Glomerular visceral epithelial cell (primary cell): ENCODE results near the gene QSOX2.

Experiments
- DNase-seq: peaks from one replicate; pipeline ENCODE4 v3.0.0-alpha.2; 2016; ENCODE audit errors: extremely low spot score

Gene QSOX2

DNA sequence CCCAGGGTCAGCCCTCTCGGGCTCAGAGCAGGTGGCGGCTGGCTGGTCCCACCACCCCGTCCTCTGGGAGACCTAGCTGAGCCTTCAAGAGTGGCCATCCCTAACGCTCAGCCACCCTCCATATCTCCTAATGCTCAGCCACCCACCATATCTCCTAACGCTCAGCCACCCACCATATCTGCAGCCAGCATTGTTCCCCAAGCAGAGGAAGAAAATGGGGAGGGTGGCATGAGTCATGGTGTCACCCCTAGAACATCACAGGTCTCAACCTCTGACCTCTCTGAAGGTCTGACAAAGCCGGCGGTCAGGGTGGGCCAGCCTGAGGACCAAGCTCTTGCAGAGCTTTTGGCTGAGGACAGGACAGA, 55.4 kb downstream of the QSOX2 start:
- DNase-seq = no peak

DNA sequence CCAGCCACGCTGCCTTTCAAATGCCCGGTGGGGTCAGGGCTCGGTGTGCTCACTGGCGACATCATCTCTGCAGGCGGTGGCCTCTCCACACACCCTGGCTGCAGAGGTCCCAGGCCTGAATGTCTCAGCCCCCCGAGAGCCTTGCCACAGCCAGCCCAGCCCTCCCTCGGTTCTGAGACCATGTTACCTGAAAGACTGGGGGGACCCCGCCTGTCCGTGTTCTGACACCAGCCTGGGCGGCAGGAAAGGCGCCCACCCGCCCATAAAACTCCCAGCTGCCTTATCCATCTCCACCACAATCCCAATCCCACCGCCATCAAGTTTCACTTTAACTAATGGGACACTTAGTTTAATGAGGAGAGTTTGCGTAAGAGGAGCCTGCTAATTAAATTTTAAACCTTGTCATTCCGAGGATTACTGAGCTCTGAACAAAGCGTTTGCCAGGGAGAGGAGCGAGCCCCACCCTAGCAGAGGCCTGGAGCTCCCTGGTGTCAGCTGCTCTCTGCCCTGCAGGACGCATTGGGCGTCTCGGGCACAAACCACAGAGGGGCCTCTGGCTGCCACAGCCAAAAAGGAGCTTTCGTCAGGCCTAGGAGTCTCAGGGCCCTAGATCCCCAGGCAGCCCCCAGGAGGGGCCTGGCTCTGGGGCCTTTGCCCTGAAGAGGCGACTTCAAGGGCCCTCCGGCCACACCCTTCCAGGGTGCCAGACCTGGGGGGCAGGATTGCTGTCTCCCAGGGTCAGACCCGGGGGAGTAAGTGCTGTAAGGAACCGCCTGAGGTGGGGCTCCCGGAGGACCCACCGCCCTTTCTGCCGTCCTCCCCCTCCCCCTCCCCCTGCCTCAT, 56.0 kb downstream of the QSOX2 start:
- DNase-seq = no peak

DNA sequence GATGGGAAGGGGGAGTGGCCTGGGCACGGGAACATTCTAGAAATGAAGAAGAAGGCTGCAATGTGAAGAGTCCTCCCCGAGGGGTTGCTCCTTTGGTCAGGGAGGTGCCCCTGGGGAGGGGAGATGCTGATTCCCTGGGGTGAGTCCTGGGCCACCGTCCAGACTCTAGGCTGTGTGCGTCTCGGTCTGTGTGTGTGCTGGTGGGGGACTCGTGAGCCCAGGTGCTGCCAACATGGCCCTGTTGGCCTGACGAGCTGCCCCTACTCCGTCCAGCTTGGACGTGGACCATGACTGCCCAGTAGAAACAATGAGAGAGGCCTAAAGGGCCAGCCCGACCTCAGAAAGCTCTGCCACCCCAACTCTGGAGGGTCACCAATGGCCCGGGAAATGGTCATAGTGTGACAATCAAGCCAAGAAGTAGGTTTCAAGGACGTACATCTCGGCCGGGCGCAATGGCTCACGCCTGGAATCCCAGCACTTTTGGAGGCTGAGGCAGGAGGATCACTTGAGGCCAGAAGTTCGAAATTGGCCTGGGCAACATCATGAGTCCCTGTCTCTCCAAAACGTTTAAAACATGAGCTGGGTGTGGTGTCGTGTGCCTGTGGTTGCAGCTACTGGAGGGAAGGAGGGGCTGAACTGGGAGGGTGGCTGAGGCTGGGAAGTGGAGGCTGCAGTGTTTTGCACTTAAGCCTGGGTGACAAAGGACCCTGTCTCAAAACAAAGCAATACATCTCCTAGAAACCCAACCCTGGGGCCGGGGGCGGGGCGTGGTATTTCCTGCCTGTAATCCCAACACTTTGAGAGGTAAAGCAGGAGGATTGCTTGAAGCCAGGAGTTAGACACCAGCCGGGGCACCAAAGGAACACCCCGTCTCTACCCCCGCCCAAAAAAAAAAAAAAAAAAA, 57.7 kb downstream of the QSOX2 start:
- no peak for DNase-seq

- no peak for DNase-seq
Observed at GRCh38 chr9:136187197-136187596, 58.4 kb downstream of the QSOX2 start.

- DNase-seq = no peak
Observed at GRCh38 chr9:136186386-136186785, 59.2 kb downstream of the QSOX2 start.

DNA sequence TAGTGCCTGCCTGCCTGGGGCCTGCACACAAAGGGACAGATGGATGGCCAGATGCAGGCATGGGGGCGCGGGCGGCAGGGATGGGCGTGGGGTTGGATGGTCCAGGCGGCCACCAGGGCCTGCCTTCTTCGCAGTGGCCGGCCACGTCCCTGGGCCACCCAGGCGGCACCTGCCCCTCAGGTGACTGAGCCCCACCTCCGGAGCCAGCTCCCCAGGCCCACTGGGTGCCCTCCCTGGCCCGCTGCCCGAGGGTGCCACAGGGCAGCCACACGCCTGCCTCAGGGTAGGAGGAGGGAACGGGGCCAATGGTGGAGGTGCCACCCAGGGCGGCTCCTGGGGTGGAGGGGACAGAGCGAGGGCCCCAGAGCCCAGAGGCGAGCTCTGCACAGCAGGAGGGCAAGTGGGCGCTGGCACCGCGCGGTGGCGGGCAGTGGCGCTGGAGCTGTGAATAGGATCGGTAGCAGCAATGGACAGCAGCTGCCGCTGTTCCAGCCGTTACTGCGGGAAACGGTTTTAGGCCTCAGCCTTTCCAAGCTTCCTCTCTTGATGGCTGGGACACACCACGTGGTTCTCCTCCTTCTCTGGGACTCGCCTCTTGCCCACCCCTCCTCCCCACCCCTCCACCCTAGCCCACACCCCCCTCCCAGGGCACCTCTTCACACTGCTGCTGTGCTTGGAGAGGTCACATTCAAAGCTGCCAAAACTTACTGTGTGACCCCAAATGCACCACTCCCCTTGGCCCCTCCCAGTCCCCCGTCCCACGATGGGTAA, 59.8 kb downstream of the QSOX2 start:
- no peak for DNase-seq

GRCh38 chr9:136185066-136185465, 60.5 kb downstream of the QSOX2 start:
- no peak for DNase-seq

DNA sequence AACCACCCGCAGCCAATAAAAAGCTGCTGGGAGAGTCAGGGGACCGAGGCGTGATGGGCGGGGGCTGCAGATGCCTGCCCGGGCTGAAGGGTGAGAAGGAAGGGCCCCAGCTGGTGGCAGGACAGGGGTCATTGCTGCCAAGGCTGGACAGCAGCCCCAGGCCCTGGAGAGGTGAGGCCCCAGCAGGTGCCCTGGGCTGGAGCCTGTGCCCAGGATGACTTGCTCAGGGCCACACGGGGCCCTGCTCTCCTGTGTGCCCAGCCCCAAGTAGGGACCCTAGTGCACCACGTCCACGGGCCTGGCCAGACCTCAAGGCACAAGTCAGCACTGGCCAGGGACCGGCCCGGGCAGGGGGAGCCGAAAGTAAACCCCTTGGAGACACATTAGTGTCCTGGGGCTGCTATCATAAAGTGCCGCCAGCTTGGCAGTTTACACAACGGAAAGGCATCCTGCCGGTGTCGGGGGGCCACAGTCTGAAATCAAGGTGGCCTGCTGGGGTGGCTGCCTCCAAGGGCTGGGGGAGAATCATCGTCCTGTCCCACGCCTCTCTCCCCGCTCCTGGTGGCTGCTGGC, 62.7 kb downstream of the QSOX2 start:
- no peak for DNase-seq

GRCh38 chr9:136182420-136182787, 63.2 kb downstream of the QSOX2 start:
- DNase-seq = no peak

- DNase-seq = no peak
Observed at GRCh38 chr9:136181784-136182419, 63.7 kb downstream of the QSOX2 start.

DNA sequence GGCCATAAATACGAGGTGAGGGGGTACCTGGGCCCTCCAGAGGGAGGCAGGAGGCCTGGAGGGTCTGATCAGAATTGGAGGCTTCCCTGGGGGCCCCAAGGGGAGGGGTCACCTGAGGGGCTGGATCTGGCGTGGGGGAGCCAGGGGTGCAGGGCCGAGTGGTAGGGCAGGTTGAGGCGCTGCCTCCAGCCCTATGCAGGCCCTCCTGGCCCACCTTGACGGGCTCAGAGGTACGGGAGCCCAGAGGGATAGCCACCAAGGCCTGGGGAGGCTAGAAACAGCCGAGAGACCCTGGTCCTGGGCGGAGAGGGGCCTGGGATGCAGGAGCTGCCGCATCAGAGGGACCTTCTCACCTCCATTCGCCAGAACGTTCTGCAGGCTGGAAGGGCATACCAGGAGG, 65.0 kb downstream of the QSOX2 start:
- DNase-seq = no peak

DNA sequence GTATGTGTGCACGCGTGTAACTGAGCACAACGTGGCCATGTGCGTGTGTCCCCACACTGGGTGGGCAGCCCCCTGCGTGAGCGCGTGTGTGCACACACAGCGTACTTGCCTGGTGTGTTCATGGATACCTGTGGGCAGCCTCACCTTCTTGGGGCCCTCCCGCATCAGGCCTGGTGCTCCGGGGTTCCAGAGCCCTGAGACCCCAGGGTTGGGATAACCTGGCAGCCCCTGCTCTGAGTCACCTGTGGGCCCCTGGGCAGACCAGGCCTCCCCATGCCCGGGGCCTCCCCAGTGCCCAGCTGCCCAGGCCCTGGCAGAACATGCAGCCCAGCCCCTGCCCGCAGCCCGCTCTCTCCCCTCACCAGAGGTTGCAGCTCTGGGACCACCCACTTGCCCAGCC, 65.9 kb downstream of the QSOX2 start:
- DNase-seq = no peak

GRCh38 chr9:136179101-136179616, 66.5 kb downstream of the QSOX2 start:
- DNase-seq = no peak

DNA sequence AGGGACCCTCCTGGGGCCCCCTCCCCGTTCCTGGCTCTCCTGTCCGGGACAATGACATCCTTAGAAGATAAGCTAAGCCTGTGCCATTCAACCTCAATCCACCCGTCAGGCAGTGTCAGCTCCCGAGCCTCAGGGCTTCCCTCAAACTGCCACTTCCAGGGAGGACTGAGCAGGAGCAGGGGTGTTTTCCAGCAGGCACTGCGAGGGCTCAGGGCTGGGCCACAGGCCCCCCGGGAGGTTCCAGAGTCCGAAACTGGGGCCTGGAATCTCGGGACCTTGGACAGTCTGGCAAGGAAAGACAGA, 66.9 kb downstream of the QSOX2 start:
- no peak for DNase-seq

DNA sequence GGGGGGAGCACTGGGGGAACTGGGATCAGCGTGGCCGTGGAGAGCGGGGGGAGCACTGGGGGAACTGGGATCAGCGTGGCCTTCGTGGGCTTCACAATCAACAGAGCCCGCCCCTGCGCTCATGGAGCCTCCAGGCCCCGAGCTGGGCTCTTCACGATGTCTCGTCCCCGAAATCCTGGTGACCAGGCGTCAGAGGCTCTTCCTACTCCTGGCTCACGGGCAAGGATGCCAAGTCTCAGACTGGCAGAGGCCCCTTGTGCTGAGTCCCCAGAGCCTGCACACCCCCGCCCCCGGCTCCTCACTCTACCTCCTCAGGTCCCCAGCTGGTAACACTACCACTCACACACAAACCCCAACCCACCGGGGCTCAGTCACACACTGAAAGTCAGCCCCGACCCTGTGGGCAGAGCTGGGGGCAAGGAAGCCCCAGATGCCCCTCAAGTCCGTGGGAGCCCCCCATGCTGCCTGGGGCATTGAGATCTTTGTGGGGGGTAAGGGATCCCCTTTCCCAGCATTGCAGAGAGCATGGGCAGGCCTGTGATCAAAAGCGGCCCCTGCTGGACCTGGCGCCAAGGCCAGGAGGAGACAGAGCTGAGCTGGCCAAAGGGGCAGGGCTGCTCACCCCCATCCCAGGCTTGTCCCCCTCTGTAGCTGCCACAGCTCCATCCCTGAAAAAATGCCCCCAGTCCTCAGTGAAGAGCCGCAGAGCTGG, 67.4 kb downstream of the QSOX2 start:
- no peak for DNase-seq

DNA sequence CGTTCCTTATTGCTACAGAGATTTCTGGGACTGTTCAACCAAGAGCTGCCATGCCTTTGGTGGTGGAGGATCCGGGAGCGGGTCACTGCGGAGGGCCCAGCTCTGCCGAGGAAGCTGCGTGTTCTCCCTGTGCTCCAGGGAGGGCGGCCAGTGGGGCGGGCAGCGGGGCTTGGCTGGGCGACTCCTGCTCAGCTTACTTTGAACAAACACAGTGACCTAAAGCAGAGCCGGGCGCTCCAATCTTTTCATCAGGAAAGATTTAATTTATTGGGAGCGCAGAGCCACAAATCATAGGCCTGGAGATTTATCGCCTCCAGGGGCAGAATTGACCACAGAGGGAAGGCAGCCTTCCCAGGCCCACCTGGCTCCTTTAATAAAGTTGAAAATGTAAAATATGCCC, 68.4 kb downstream of the QSOX2 start:
- no peak for DNase-seq

DNA sequence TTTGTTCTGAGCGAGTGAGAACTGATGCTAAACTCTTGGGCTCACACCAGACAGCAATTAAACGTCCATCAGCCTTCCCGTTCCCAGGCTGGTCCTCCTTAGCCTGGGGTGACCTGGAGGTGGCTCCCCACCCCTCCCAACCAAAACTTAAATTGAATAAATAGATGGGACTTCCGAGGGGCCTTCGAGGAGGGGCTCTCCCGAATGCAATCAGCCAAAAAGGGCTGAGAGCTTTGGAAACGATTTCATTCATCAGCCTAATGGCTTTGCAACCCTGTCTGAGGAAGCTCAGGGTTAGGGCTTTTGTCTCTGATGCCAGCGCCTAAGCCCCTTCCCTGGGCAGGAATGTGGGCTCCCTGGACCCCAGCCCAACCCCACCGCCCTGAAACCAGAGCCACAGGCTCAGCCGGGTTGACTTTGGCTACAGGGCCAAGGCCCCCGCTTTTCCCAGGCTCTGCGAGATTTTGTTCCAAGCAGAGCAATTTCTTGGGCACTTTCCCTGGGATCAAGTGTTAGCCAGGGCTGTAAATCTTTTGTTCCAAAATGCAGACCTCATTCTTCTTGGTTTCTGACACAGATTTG, 69.9 kb downstream of the QSOX2 start:
- no peak for DNase-seq

DNA sequence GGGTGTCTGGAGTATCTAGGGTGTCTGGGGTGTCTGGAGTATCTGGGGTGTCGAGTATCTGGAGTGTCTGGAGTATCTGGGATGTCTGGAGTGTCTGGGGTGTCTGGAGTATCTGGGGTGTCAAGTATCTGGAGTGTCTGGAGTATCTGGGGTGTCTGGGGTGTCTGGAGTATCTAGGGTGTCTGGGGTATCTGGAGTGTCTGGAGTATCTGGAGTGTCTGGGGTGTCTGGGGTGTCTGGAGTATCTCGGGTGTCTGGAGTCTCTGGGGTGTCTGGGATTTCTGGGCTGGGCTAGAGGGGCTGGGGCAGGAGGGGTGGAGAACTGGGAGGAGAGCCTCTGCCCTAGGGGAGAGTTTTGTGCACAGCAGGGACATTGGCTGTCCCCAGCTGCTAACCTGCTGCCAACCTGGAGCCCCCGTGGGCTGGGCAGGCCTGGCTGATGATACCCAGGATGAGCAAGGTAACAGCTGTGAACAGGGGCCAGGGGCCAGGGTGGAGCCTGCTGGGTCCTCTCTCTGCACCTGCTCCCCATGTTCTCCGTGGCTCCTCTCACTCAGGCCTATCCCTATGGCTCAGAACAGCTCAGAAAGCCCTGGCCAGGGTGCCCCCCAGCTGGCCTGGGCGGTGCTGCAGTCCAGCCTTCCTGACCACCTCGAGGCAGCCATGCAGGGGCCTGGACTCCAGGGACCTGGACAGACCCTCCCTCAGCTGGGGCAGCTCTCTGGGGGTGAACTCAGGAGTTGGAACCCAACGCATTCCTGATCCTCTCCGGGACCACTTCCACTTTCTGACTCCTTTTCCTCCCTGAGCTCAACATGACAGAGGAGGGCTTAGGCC, 70.6 kb downstream of the QSOX2 start:
- no peak for DNase-seq

- no peak for DNase-seq
Observed at GRCh38 chr9:136173648-136174290, 71.8 kb downstream of the QSOX2 start.
